Right forelimb (tissue), 1 donor: ENCODE measurements around the gene SLC15A2.

Experiments used
- DNase-seq: peaks from one replicate; pipeline ENCODE4 v3.0.0-alpha.2; 2018

SLC15A2 gene

DNA sequence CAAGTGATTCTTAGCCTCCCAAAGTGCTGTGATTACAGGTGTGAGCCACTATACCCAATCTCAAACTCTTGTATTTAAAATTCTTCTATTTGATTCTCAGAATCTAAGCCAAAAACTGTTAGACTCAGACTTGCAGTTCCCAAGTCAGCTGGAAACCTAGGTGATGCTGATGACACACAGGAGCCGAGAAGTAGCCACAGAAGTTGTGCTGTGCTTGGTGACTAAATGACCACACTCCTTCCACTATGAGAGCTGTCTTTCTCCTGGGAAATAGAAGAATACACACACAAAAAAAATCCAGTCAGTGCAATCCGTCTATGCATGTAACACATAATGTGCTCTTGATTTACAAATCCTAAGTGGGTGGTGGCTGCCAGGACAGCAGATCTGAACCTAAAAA lies 93.9 kb downstream of the SLC15A2 start:
- no peak for DNase-seq

DNA sequence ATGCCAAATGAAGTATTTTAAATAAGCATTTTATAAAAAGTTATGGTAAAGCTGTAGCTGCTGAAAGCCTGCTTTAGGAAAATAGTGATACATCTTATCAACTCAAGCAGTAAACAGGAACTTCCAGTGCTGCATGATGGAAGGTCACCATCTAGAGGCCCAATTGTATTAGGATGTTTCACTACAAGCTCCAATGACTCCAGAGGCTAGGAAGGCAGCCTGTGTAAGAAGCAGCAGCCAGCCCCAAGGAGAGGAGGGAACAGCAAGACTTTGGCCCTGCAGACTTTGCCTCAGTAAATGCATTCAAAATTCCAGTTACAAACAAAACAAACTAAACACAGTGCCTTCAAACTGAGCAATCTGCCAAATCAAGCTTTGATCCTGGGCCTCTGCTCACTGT lies 95.7 kb downstream of the SLC15A2 start:
- no peak for DNase-seq

GRCh38 chr3:121992601-121993560 lies 98.7 kb downstream of the SLC15A2 start:
- DNase-seq = no peak
